RWPE1 (cell line): ENCODE measurements around the gene KDM4B.

Source experiments
- CTCF ChIA-PET: fragments of 350-600 bp; sonication (Branson Sonifier 250); formaldehyde crosslinking; extraction: SDS; loops from one replicate; lab custom pipeline; 2021; lab: Yijun Ruan, JAX
- POLR2A ChIA-PET: fragments of 400-600 bp; formaldehyde crosslinking; extraction: SDS; loops from one replicate; lab custom pipeline; 2020; ENCODE audit warnings: antibody characterized with exemption; ENCODE audit not compliant: low non-redundant PET; lab: Yijun Ruan, JAX
- DNase-seq: peaks from one replicate; pipeline ENCODE4 v3.0.0; 2012; ENCODE audit warnings: low spot score
- H3K27ac ChIP-seq: fragments of 450-650 bp; 2 replicates; pipeline ENCODE4 v1.5.1; 2017
- CTCF ChIP-seq: fragments of 450-650 bp; conservative IDR thresholded peaks from 2 replicates; pipeline ENCODE4 v1.5.1; 2017; ENCODE audit warnings: low read depth, mild to moderate bottlenecking

The KDM4B gene

GRCh38 chr19:4977299-4978174, 8.6 kb downstream of the KDM4B start:
- POLR2A ChIA-PET = no interaction called here
- peak; percentile 57 for DNase-seq
- TF ChIP-seq CTCF = no peak
- H3K27ac ChIP-seq = peak overlapping the region; percentile 91
- CTCF ChIA-PET = interaction anchor here (0.5 to 1.1 kb wide), 3 partner anchors 24 to 337 kb away, joined by 3 to 4 read pairs (median 3); no protein-coding TSS in a partner anchor

GRCh38 chr19:4979211-4979807, 10.4 kb downstream of the KDM4B start:
- peak overlapping the region; percentile 91 for H3K27ac ChIP-seq
- CTCF ChIA-PET = interaction anchor here (0.8 to 1.1 kb wide), 2 partner anchors 49 to 69 kb away, joined by 3 to 4 read pairs; no protein-coding TSS in a partner anchor
- DNase-seq = no peak
- no peak for TF ChIP-seq CTCF
- POLR2A ChIA-PET = no interaction called here

GRCh38 chr19:4980067-4980466, 11.2 kb downstream of the KDM4B start:
- no peak for DNase-seq
- ChIA-PET POLR2A (no interaction called here), CTCF (interaction anchor here (0.6 to 1.1 kb wide), 3 partner anchors 49 to 474 kb away, joined by 3 to 4 read pairs (median 3); no protein-coding TSS in a partner anchor)
- peak overlapping the region; percentile 91; the same call in 1 of the 2 replicates for H3K27ac ChIP-seq
- no peak for TF ChIP-seq CTCF

GRCh38 chr19:4980838-4981680, 12.1 kb downstream of the KDM4B start:
- ChIA-PET POLR2A (interaction anchor here (0.6 kb wide), 1 partner anchor 13 kb away, joined by 3 read pairs; no protein-coding TSS in a partner anchor), CTCF (interaction anchor here (0.6 kb wide), 1 partner anchor 473 kb away, joined by 3 read pairs; no protein-coding TSS in a partner anchor)
- H3K27ac ChIP-seq = peak overlapping the region; percentile 25; the same call in 1 of the 2 replicates
- no peak for TF ChIP-seq CTCF
- no peak for DNase-seq

- no peak for TF ChIP-seq CTCF
- ChIA-PET POLR2A (no interaction called here), CTCF (no interaction called here)
- H3K27ac ChIP-seq = peak overlapping the region; percentile 25; the same call in 1 of the 2 replicates
- no peak for DNase-seq
Measured at GRCh38 chr19:4981681-4981958, 12.7 kb downstream of the KDM4B start.
